HG03457 (cell line): ENCODE results near the gene SCD5.

Experiments
- ATAC-seq: cut with Tn5 transposase; IDR thresholded peaks from one replicate; pipeline ENCODE4 v1.9.1; 2021; ENCODE audit warnings: moderate number of reproducible peaks; ENCODE audit not compliant: unreplicated experiment

Gene SCD5

GRCh38 chr4:82644734-82645126 is 153.9 kb downstream of the SCD5 start:
- no peak for ATAC-seq

GRCh38 chr4:82643994-82644733 is 154.4 kb downstream of the SCD5 start:
- no peak for ATAC-seq

GRCh38 chr4:82642331-82642730 is 156.3 kb downstream of the SCD5 start:
- ATAC-seq = no peak

DNA sequence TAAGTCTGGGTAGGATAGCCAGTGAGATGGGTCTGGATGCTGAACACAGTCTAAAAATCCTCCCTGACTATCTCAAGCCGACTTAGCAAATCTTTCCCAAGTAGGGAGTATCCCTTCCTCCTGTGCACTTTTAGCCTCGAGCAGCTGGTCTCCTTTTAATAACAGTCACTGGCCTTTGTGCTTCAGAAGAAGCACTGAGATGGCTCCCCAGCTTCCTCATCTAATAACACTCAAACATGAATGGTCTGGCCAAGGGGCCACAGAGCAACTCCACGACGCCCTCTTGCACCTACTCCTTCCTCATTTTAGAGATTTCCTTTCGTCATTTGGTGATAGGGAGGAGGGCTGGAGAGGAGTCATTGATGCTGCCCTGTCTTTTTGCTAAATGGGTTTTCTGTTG is 158.1 kb downstream of the SCD5 start:
- ATAC-seq = no peak

- no peak for ATAC-seq
These were observed 158.6 kb downstream of the SCD5 start for GRCh38 chr4:82639971-82640370.

DNA sequence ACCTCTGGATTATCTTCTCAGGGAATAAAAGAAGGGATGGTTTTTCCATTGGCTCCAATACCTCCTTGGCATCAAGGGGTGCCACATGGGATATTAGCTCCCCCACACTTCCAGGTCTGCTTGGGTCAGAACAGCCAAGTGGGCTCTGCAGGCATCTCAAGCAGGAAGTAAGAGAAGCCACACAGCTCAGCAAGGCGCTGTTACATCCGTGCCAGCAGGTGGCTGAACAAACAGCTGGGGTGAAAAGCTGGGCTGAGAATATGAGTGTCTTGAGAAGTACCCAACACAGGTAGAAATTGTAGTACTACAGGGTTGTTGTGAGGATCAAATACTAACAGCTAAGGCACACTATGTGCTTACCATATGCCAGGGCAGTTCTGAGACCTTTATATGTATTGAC is 160.1 kb downstream of the SCD5 start:
- no peak for ATAC-seq

- ATAC-seq = no peak
These were observed 168.5 kb downstream of the SCD5 start for GRCh38 chr4:82630079-82630478.

DNA sequence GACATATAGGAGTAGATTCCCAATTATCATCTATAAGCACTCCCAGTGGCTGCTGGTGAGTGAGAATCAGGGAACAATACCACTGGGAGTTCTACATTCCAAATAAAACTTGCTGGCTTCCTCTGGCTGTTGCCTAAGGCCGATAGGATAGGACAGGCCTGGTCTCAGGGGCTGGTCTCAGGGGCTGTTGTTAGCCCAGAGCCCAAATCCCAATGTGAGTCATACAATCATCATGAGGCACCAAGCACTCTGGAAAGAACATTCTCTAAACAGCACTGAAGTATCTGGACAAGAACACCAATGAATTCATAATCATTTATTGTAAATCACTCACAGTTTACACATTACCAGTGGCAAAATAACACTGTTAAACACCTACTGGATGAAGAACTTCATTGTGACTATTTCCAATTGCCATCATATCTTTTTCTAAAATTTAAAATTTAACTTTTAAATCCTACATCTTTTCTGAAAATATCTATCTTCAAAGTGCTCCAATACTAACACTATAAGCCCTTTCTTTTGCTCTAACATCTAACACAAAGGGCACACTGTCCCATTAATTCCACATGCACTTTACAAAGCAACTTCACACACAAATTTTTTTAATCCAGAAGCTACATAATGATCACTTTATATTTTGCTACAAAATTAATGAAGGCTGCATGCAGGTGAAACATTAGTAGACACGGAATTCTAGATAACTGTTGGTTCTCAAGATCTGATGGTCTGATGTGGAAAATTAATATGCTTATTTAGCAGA is 169.2 kb downstream of the SCD5 start:
- ATAC-seq = no peak

GRCh38 chr4:82626251-82626868 is 172.2 kb downstream of the SCD5 start:
- no peak for ATAC-seq

DNA sequence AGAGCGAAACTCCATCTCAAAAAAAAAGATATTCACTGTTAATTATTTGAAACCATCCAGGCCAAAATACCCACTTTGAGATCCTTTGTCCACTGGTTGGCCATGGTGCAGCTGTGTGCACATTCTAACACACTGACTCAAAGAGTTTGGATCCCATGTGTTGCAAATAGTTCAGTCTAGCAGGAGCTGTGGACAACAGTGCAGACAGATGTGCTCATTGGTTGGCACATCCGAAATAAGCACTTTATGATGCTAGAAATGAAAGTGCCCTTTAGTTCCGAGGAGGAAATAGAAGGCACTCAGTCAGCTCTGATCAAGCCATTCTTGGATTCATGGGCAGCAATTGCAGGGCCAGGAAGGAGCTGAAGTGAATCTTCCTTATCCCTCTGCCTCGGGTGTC is 173.8 kb downstream of the SCD5 start:
- no peak for ATAC-seq

- ATAC-seq = no peak
These were observed 175.4 kb downstream of the SCD5 start for GRCh38 chr4:82623121-82623683.

DNA sequence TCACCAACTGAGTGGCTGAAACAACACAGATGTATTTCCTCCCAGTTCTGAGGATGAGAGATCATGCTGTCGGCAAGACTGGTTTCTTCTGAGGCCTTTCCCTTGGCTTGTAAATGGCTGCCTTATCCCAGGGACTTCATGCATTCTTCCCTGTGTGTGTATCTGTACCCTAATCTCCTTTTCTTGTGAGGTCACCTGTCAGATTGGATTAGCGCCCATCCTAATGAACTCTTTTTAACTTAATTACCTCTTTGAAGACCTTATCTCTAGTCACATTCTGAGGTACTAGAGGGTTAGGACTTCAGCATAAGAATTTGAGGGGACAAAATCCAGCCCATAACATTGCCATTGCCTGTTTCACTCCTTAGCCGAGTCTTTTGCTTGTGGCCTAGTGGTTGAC is 177.3 kb downstream of the SCD5 start:
- no peak for ATAC-seq

DNA sequence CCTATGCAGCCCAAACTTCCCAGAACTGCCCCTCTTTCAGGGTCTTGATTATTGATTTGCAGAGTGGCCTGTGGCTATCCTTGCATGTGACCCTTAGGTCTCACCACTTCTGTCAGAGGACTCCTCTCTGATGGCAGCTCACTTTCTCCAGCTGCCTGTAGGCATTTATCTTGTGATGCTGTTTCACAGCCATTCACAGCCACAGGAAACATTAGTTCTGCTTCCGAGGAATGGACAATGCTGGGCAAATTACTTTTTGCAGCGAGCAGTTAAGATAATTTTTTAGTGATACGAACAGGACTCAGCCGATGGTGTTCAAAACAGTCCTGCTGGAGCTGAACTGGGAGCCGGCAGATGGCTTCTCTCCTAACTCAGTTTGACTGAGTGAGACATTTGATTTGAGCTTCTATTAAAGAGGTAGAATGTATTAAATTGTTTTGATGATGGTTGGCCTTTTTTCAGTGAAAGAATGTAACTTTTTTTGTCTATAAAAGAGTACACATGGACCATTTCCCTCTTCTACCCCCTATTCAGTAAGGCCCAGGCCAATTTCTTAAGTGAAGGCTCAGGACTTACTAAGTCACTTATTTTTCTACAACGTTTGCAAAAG is 178.4 kb downstream of the SCD5 start:
- ATAC-seq = no peak

GRCh38 chr4:82618103-82618720 is 180.4 kb downstream of the SCD5 start:
- no peak for ATAC-seq

DNA sequence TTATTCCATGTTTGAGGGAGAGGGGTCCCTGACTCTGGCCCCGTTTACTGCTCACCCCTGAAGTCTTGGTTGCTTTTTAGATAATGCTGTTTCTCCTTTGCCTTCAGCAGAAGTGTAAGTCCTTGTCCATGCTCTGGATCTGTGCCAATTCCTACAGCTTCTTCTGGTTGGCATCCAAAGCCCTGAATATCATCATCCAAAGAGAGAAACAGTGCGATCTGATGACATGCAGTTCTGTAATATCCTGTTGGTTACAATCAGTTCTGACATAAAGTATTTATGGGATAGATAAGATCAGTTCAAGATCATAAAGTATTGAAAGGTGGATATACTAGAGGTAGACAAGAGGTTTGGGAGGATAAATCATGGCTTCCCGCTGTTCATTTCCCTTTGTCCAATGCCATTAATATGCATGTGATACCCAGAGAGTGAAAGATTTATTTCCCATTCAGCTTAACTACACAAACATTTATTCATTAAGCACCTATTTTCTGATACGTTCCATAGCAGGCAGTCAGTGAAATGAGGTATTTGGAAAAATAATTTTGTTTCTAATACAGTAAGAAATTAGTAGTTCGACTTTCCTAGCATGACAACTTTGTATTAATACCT is 183.7 kb downstream of the SCD5 start:
- no peak for ATAC-seq

- no peak for ATAC-seq
These were observed 185.5 kb downstream of the SCD5 start for GRCh38 chr4:82613121-82613520.

DNA sequence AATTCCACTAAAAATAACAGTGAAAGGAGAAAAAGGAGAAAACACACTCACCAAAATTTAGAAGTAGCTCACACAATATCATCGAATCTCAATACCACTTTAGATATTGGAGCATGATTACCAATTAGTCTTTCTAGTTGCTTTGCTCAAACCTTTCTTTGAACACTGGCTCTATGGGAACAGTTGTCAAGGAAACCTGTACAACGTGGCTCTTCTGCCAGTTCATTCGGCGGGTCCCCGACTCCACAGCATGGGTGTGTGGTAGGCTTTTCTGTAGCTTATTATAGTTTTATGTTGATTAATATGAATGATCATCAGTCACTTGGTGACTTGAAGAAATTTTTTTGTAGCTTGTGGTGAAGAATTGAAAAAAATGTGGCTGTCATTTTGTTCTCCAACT is 186.6 kb downstream of the SCD5 start:
- ATAC-seq = no peak

- no peak for ATAC-seq
These were observed 187.1 kb downstream of the SCD5 start for GRCh38 chr4:82611527-82611926.

DNA sequence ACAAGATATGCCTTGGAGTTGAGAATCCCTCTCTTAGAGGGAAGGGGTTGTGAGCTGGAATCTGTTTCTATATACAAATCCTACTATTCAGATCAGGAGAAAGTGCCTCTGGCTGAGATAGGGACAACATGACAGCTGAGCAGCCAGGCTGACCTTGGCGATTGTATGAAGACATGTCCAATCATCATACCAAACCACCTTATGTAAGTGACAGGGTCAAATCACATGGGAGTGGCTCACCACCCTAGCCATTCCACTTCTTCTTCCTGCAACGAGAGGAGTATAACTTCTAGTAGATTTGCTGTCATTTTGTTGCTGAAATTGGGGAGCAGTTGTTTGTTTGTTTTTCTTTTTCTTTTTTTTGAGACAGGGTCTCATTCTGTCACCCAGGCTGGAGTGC is 188.6 kb downstream of the SCD5 start:
- no peak for ATAC-seq

DNA sequence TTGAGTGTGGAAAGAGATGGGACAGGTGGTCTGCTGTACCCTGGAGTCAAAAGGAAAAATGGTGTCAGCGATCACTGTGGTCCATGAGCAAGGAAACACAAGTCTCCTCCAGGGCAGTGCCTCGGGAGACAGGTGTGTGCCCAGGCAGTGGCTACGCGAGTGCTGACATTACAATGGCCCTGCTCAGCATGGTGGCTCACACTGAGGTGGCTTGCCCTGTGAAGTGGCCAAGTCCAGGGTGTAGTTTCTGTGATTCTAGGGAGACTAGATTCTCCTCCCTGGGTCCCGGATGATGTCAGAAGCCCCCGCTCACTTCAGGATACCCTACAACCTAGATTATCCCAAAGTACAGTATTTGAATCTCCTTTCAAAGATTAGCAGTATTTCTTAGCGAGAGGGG is 192.0 kb downstream of the SCD5 start:
- ATAC-seq = no peak

DNA sequence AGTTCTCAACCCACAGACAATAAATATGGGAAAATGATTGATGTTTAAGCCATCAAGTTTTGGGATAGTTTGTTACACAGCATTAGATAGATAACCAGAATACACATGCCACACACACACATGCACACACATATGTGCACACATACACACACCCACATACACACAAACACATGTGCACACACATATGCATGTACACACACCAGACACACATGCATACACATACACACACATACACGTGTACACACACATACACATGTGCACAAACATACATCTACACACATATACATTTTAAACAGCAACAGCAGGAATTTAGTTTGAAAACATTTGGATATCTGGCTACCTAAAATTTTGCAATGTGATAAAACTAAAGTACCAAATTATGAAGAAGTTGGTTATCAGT is 194.1 kb downstream of the SCD5 start:
- ATAC-seq = no peak
